Measurements from ENCODE around the gene SCN4B.

DNA sequence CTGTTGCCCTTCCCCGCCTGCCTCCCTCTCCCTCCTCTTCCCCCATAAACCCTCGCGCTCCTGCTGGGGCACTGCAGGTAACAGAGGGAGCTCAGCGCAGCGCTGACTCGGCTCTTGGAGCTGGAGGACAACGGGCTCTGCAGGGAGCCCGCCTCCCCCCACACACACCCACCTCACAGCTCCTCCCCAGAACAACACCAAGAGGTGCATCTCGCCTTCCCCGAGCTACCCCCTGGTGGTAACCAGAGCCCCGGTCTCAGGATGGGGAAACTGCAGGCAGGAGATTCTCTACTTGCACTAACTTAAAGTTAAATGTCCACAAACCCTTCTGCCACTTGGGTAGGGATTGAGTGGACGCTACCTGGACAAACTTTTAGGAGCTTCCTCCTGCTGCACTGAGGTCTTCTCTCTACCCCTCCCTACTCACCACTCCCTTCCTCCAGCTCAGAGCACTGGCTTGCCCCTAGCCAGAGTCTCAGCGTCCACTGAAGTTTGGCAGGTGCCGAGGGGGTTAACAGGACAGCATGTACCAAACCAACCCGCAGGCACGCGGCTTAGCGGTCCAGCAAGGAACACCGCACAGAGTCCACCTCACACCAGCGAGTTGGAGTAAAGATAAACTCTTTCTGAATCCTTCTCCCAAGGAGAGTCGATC lies 4.0 kb upstream of the SCN4B start:
- TF ChIP-seq SP1 (IDR thresholded peaks at IDR 0.05) (no peak), FOXA1 (IDR thresholded peaks at IDR 0.05) (no peak), YY1 (IDR thresholded peaks at IDR 0.05) (no peak)
- TF ChIP-seq, protein P1, sequence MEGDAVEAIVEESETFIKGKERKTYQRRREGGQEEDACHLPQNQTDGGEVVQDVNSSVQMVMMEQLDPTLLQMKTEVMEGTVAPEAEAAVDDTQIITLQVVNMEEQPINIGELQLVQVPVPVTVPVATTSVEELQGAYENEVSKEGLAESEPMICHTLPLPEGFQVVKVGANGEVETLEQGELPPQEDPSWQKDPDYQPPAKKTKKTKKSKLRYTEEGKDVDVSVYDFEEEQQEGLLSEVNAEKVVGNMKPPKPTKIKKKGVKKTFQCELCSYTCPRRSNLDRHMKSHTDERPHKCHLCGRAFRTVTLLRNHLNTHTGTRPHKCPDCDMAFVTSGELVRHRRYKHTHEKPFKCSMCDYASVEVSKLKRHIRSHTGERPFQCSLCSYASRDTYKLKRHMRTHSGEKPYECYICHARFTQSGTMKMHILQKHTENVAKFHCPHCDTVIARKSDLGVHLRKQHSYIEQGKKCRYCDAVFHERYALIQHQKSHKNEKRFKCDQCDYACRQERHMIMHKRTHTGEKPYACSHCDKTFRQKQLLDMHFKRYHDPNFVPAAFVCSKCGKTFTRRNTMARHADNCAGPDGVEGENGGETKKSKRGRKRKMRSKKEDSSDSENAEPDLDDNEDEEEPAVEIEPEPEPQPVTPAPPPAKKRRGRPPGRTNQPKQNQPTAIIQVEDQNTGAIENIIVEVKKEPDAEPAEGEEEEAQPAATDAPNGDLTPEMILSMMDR (IDR thresholded peaks at IDR 0.05; ENCODE audit: low read depth, low read length, missing input control), result no peak
- TF ChIP-seq, protein P2, sequence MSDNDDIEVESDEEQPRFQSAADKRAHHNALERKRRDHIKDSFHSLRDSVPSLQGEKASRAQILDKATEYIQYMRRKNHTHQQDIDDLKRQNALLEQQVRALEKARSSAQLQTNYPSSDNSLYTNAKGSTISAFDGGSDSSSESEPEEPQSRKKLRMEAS (IDR thresholded peaks at IDR 0.05), result no peak
